ENCODE results near the gene RAP1GAP.

The RAP1GAP gene

DNA sequence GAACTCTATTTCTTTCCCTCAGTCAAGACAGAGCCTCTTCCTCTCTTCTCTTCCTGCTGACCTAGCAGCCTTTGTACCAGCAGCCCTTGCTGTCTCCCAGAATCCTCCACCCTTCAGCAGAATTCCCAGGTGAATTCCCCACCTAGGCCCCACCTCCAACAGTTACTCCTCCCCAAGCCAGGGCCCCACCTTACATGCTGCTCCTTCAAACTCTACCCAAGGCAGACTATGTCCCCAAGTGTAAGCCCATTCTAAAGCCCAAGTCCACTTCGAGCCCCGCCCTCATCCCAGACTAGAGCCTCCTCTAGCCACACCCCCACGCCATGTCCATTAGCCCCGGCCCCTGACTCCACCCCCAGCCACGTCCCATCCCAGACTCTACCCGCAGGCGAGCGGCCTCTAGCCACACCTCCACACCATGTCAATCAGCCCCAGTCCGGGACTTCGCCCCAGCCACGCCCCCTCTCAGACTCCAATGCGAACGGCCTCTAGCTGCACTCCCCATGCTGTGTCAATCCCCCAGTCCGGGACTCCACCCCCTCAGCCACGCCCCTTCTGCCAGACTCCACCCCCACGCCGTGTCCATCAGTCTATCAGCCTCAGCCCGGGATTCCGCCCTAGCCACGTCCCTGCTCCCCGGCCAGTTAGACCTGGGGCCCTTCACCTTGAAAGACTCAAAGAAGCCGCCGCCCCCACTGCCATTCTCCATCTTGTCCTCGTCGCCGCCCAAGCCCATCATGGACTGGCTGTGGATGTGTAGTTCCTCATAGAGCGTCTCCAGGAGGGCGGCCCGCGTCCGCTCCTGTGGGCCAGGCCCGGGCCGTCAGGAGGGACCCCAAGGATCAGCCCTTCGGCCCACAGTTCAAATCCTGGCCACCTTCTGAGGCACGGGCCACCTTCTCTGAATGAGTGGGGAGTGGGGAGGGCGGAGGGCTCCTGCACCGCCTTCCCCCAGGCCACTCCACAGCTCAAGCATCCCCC lies 61.3 kb downstream of the RAP1GAP start:
- DNase-seq = no peak

DNA sequence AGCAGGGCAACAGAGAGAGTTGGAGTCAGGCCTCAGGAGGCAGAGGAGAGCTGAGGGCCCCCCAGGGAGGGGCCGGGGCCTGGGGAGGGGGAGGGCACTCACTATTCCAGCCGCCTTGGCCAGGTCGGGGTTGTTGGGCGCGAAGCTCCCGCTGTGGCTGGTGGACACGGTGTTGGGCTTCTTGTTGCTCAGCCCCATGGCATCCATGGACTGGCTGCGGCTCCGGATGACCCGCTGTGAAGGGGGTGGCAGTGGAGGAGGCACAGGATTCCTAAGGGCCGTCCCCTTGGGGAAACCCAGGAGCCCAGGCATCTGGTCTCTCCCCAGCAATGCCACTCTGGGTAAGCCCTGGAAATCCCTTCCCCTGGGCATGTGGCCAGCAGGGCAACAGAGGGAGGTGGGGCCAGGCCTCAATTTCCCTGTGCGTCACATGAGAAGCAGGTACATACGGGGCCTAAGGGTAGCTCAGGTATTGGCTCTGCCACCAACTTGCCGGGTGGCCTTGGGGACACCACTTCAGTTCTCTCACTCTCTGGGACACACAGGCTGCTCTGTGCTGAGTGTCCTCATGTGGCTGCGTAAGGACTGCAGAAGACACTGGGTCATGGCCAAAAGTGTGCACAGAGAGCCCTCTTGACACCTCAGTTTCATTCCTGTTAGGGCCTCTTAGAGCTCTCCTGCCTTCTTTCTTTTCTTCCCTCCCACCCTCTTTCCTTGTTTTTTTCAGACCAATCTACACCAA lies 63.0 kb downstream of the RAP1GAP start:
- DNase-seq = no peak

DNA sequence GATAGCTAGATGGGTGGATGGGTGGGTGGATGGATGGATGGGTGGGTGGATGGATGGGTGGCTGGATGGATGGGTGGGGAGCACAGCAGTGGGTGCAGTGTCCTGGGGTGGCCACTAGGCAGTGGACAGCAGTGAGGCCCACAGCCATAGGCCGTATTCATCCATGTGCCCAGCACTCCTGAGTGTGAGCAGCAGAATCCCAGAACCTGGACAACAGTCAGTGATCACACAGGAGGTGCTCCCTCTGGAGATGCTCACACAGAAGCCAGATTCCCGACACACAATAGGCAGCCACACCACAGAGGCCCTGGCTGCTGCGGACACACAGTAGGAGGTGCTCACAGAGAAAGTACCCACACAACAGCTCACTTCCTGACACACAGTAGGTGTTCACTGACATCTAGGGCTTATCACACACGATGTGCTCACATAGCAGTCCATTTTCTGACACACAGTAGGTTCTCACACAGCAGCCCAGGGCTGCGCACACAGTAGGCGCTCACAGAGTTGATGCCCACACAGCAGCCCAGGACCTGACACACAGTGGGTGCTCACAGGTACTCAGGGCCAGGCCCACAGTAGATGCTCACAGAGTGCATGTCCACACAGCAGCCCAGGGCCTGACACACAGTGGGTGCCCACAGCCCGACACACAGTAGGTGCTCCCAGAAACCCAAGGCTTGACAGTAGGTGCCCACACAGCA lies 64.0 kb downstream of the RAP1GAP start:
- DNase-seq = no peak

DNA sequence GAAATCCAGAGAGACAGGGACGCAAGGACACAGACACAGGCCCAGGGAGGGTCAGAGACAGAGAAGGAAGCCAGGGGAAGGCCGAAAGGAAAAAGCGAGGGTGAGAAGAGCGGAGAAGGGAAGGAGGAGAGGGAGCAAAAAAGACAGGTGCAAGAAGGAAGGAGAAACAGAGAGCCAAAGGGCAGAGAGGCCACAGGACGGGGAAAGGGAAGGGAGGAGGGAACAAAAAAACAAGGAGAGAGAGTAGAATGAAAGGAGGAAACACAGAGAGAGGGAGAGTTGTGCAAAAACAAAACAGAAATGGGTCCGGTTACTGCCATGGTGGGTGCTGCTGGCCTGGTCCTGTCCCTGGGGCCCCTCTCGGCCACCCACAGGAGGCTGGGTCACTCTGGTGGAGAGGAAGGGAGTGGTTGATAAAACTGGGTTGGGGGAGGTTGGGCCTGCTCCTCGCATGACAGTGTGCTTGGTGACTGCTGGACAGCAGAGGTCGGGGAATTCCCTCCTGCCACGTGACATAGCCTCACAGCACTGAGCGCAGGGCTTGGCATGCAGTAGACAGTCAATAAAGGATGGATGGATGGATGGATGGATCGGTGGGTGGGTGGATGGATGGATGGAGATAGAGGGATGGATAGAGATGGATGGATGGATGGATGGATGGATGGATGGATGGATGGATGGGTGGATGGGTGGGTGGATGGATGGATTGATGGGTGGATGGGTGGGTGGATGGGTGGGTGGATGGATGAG lies 64.8 kb downstream of the RAP1GAP start:
- no peak for DNase-seq

DNA sequence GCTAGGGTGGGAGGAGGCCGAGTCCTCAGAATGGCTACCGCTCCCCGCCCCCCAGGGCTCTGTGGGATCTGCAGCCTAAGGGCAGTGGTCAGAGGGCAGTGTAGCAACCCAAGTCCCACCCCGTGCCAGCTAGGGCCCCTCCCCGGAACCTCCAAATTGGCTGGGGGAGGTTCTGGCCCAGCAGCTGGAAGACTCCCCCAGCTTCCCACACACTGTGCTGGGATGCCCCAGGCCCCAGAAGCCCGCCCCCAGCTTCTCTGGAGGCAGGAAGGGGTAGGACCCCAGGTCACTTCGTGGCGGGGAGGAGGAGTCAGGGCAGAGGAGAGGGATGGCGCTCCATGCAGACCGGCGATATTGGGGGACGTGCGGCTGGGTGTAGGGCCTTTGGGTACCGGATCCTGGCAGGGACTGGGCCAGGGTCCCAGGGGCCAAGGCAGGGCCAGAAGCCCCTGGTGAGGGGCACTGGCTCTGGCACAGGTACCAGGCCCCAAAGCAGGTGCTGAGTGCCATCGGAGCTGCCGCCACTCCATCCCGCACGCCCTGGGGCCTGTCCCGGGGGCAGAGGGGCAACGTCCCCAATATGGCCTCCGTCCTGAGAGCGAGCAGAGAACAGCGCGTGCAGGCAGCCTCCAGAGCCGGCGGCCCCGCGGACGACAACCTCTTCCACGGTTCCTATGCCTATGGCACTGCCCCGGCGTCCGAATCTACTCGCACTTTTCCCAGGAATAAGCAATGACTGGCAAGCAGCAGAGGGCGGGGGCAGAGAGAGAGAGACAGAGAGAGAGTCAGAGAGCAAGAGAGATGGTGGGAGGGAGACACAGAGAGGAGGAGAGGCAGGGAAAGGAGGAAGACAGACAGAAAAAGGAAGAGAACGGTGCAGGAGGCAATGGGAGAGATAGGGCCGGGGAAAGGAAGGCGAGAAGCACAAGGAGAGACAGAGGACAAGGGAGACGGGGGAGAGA lies 65.7 kb downstream of the RAP1GAP start:
- DNase-seq = no peak

DNA sequence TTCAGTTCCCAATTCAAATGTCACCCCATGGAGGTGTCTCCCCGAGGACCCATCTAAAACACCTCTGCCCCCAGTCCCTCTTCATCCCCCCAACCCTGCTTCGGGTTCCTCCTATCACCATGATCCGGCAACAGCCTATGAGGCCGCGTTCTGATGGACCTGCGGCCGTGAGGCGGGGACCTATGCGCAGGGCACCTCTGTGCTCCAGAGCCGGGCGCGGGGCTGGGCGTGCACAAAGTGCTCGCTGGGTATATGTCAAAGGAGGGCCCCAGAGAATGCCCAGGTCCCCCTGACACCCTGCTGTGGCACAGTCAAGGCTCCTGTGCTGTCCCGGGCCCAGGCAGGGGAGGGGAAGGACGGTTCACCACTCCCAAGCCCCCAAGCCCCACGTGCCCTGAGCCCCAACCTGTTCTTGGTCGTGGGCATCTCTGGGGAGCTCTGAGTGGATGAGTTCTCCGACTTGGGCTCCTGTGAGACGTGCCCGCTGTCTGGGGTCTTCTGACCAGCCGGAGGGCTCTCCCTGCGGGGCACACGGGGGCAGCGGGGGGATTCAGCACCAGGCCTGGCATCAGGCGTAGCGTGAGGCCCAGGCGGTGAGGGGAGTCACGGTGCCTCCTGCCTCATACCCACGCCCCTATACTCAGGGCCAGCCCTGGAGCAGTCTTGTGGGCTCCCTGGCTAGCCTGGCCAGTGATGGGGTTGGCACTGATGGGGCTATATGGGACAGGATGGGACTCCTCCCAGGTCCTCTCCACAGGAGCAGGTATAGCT lies 67.7 kb downstream of the RAP1GAP start:
- no peak for DNase-seq

DNA sequence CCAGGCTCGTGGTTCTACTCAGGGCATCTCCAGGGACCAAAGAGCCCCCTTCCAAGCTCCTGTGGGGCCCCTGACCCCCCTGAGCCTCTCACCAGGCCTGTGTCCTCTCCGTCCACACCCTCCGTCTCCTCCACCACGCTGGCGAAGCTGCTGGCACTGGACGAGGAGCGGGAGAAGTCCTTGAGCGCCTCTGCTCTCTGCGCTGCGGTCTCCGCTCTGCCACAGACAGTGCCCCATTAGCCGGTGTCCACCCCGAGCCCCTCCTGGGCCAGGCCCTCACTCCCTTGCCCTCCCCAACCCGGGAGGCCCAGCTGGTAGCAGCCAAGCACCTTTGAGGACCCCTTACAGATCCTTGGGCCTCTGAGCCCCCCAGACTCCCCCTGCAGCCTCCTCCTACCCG lies 69.8 kb downstream of the RAP1GAP start:
- DNase-seq = no peak

DNA sequence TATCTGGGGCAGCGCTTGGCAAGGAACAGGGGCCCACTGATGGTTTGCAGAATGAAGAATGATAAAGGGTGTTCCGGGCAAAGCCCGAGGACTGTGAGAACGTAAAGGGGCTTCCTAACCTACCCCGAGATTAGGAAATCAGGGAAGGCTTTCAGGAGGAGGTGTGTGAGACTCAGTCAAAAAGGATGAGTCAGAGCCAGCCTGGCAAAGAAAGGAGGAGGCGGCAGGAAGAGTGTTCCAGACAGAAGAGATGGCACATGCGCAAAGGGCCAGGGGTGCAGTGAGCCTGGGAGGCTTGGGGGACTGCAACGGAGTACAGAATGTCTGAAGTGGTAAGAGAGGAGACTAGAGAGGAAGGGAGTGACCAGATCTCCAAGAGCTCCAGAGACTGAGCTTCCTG lies 70.3 kb downstream of the RAP1GAP start:
- no peak for DNase-seq

DNA sequence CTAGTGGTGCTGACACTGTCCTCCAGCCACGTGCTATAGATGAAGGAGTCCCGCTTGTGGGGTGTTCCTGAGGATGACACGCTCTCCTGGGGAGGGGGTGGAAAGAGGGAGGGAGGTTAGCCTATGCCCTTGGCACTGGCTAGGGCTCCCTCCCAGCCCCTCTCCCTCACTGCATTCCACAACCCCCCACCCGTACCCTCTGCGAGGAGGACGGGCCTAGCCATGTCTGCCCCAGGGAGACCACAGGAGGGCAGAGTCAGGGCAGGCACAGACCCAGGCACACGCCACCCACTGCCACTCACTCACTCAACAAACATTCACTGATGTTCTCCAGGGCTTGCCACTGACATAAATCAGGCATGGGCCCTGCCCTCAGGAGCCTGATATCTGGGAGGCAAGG lies 70.7 kb downstream of the RAP1GAP start:
- no peak for DNase-seq

DNA sequence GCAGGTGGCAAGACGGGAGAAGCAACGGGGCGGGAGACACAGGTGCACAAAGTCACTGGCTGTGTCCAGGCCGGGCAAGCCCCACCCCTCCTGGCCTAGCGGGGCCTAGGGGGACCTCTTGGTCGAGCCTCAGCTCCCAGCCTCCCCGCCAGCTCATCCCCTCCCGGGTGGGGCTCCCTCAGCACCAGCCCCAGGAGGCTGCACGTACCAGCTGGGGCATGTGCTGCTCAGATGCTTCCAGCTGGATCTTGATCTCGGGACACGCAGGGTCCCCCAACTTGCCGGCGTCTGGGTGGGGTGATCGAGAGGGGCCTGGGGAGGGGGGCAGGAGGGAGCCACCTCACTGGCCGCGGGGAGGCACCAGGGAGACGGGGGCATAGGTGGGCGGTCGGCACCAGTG lies 71.4 kb downstream of the RAP1GAP start:
- no peak for DNase-seq

DNA sequence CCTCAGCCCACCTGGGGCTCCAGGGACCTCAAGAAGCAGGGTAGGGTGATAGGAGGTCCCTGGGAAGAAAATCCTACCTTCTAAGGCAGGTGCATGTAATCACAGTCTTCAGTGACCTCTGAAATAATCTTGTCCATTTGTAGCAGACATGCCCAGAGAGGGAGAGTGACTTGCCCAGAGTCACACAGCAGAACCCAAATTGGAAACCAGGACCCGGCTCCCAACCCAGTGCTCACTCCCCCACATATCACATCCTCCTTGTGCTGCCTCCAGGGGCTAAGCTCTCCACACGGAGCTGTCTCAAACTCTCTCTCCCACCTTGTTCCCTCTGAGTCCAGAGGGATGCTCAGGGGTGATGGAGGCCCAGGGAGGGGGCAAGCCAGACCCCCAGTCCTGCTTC lies 72.5 kb downstream of the RAP1GAP start:
- DNase-seq = no peak

DNA sequence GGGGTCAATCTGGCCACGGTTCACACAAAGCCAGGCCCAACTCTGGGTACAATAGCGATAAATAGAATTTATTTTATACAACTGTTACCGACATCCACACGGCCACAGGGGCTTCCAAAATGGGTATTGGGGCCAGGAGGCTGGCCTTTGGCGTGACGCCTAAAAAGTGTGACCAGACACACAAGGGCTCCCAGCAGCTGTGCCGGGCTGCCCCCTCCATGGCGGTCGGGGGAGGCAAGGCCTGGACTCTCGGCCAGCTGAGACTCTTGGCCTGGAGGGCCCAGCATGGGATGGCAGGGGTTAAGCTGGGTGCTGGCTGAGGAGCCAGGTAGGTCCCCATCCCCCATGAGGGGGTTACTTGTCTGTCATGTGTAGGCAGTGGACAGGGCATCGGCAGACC lies 73.0 kb downstream of the RAP1GAP start:
- no peak for DNase-seq

DNA sequence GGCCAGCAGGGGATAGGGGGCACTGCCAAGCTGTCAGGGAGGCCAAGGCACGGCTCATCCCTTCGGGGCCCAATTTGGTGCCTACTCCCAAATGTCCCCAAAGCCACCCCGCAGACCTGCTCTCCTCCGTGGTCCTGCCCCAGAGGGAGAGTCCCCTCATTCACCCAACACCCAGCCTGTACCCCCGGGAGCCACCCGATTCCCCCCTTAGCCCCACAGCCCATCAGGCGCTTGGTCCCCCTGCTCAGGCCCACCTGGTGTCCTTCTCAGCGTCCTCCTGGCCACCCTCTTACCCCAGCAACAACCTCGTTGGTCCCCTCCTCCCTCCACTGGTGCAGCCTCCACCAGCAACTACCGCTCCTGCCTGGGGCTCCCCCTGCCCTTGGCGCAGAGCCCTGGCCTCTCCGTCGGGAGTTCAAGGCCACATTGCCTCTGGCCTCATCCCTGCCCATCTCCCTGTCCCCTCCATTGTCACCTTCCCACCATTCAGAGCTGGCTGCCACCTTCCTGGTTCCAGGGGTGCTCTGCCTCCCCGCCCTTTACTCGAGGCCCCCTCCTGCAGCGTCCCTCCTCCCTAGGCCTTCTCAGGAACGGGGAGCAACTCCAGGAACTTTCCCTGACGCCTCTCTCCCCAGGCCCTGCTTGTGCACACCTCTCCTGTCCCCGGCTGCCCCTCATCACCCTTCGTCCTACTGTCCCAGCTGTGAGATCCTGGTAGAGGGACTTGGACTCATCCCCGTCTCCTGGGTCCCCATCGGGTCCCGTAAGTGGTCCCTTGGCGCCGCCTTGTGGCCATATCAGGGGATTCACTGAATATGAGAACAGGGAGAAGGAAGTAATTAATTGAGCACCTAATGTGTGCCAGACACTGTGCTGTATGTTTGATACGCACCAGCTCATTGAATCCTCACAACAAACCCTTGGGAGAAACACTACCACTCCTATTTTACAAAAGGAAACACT lies 73.9 kb downstream of the RAP1GAP start:
- no peak for DNase-seq

DNA sequence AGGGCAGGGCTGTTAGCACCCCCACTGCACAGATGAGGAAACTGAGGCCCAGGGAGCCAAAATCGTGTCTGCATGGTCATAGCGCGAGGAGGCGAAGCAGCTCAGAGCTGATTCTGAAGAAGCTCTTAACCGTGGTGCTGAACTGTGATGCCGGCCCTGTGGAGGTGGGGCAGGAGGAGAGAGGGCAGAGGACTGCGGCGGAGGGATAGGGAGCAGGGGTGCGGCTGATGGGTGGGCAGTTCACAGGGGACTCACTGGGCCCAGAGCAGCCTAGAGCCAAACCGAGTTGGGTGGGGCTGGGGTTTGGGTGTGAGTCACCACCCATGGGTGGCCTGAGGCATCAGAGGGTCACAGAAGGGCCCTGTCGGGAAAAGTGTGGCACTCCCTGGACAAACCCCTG lies 74.7 kb downstream of the RAP1GAP start:
- no peak for DNase-seq

DNA sequence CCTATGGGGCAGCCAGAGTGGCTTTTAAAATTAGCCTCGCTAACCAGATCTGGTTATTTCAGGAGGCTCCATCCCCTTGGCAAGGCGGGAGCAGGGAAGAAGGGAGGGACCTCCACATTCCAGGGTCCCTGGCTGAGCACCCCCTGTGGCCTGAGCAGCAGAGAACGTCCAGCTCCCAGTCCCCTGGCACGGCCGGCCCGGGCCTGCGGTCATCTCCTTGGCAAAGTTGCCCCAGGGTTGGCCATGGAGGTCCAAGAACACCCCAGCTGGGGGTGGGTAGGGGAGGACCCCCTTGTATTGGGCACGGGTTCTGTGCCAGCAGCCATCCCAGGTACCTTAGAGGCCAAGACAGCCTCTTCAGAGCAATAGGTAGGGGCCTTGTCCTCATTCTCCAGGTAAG lies 75.9 kb downstream of the RAP1GAP start:
- DNase-seq = no peak

DNA sequence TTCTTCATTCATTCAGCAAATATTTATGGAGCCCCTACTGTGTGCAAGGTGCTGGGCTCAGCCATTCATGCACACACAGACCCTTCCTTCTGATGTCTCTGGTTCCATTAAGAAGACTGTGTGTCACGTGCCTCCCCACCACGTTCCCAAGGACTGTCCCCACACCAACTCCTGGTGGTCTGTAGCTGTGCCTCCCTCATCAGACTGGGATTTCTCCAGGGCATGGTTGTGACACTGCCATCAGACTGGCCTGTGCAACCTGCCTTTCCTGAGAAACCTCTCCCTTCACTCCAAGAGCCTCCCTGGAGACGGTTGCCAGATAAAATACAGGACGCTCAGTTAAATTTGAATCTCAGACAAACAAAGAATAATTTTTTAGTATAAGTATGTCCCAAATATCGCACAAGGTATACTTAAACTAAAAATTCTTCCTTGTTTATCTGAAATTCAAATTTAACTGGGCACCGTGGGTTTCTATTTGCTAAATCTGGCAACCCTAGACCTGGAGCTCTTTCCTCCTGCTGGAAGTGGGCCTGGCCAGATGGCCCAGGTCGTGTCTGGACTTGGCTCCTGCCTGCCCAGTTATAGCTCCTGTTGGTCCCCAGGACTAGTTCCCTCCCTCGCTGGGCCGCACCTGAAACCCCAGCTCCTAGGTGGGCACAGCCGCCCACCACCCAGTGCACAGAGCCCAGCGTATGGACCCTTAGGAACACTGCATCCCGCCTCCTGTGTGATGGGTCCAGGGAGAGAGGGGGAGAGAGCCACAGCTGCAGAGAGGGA lies 76.9 kb downstream of the RAP1GAP start:
- no peak for DNase-seq

DNA sequence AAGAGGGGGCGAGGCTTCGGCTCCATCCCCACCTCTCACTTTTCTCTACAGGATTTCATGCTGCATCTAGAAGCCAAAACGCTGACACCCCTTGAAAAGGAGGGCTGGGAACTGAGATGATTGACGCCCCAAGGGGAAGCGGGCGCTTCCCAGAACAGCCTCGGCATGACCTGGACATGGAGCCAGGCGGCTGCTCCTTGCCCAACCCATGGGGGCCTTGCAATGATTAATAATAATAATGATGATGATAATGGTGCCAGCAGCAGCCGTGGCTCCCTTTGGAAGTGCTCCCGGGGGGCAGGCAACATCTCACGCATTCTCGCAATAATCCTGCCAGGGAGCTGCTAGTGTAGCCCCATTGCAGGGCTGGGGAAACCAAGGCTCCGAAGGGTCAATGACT lies 78.2 kb downstream of the RAP1GAP start:
- no peak for DNase-seq

DNA sequence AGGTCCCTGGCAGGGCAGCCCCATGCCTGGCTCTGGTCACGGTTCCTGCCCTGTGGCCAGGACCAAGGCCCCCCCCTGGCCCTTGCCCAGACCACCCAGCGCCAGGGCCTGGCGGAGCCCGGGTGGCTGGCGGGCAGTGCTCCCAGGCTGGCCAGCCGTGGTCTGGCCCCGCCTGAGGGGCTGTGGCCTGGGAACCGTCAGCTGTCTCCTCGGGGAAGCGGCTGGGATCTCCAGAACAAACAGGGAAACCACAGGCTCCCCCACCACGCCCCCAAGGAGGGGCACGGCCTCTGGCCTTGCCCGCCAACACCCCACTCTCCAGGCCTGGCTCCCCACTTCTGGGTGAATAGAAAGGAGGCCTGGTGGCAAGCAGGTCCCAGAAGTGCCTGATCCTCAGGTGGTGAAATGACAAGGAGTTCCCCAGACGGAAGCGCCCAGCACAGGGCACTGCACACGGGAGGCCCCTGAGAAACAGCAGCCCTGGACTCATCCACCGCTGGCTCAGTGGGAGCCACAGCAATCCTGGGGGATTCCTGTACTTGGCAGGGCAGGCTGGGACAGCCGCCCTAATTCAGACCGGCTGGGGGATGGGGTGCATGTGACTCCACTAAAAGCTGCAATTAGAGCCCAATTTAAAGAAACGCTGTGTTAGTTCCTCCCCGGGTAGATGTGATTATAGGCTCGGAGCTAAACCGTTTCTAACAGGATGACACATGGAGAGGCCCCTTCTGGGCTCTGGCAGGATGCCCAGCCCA lies 78.9 kb downstream of the RAP1GAP start:
- no peak for DNase-seq

Measured in GOT3 (cell line).